HG02970 (cell line): ENCODE results near the gene GABRR1.
"Not testable (repeated sequence)": the region's sequence is repeated elsewhere in the genome, so short reads cannot be mapped to it uniquely, and the experiment has no call there.

Experiments
- ATAC-seq: cut with Tn5 transposase; IDR thresholded peaks from one replicate; pipeline ENCODE4 v1.9.1; 2021; ENCODE audit warnings: mild to moderate bottlenecking, moderate library complexity, moderate number of reproducible peaks; ENCODE audit not compliant: unreplicated experiment, low FRiP score

GABRR1 gene

DNA sequence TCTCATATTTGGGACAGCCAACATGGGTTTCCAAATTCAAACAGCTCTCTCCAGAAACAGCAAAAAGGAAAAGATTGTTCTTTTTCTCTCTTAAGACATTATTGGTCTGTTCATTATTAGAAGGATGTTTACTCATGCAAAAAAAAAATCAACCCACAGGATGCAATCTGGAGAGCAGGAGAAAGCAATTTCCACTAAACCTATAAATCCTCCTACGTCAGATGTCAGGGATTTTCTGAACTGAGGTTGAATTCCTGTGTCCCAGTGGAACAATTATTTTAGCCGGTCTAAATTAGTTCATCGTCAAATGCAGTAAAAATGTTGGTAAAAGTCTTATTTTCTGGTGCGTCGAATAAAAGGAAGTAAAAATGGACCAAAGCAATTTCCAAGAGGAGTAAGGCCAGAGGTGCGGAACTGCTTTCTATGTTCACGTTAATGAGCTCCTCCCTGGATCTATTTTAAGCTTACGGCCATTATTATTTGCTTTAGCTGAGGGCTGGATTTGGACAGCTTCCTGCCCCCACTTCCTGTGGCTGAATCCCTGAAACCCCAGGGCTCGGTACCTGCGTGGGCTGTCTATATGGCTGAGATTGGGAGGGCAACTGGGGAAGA, at the start of gene GABRR1:
Gene GABRR1, minus strand, starts transcription at position 60 of the 612 bp plus-strand sequence. Its CDS starts 36 bp downstream, at position 24.
- no peak for ATAC-seq

- ATAC-seq, result no peak
These were observed 47.1 kb upstream of the GABRR1 start for GRCh38 chr6:89264296-89264695.

DNA sequence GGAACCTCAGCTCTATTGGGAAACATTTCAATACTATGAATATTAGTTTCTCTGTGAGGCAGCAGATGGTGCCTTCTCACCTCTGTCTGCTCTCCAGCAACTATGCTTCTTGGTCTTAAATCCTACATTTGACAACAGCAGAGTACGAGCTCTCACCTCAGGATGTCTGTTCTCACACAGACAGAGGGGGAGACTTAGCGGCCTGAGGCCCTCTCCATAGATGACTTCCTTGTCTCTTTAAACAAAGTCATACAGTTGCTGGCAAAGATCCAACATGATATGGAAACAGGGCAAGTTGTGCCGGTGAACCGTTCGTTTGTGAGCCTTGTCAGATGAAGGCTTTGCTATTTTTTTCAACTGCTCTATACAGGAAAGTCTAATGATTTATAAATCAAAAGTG, 43.7 kb upstream of the GABRR1 start:
- no peak for ATAC-seq

DNA sequence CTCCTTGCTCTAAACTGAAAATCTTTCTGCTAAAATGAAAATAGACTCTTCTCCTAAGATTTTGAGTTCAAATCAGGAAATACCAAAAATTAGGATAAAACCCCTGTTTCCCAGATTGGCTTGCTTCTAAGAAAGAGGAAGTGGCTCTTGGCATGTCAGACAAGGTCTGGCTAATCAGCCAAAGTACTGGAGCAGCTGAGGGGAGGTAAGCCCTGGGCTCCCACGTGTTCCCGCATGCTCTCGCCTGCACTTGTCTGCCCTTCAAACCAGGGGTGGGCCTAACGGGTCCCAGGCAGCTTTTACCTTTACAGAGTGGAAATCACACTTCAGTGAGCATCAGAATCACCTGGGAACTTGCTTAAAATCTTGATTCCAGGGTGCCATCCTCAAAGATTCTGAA, 43.2 kb upstream of the GABRR1 start:
- no peak for ATAC-seq

- ATAC-seq, result no peak
These were observed 41.8 kb upstream of the GABRR1 start for GRCh38 chr6:89258912-89259311.

- no peak for ATAC-seq
These were observed 40.6 kb upstream of the GABRR1 start for GRCh38 chr6:89257781-89258180.

- ATAC-seq, result no peak
These were observed 40.2 kb upstream of the GABRR1 start for GRCh38 chr6:89257346-89257745.

DNA sequence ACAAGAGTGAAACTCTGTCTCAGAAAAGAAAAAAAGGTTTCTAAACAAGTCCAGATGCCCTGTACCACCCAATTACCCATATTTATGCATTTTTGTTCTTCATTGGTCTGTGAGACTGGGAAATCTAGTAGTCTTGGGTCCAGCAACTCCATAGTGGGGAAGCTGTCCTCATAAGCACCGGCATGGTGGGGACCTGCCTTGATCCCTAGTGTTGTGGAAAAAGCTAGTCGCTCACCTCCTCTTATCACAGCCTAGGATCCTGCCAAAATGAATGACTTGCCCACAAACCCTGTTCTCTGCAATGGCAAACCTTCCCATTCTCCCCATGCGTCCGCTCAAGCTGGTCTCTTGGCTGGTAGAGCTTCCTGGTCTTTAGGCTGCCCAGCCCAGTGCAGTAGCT, 38.3 kb upstream of the GABRR1 start:
- no peak for ATAC-seq

DNA sequence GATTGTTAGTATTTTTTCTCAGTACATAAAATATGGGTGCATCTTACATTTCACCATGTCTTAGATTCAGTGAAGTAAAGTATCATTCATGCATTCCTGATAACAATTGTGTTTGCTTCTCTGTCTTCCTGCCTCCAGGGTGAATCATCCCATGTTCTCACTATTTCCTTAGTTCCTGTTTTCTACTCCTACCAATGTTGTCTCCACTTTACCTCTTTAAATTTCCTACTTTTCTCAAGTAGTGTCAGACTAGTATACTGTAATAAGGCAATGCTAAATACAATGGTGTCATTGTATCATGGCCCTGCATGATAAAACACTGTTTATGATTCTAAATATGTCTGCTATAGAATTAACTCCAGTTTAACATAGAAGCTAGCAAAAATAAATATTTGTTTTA, 37.4 kb upstream of the GABRR1 start:
- ATAC-seq, result no peak

DNA sequence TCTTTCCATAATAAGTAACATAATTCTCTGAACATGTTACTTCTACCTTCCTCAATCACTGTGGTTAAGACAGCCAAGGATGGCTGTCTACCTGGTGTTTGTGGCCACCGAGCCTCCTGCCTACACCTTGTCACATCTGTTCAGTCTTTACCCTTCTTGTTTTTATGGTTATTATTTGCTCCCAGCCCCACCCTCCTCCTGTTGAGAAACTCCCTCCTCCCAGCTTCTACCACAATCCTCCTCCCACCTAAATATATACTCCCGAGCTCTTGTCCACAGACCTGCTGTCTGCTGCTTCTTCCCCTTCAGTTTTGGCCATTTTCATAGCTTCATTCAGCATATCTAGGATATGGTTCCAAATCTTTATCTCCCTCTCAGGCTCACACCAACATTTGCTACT, 35.7 kb upstream of the GABRR1 start:
- no peak for ATAC-seq

GRCh38 chr6:89251976-89252375, 34.8 kb upstream of the GABRR1 start:
- no peak for ATAC-seq

GRCh38 chr6:89251170-89251569, 34.0 kb upstream of the GABRR1 start:
- ATAC-seq, result no peak

DNA sequence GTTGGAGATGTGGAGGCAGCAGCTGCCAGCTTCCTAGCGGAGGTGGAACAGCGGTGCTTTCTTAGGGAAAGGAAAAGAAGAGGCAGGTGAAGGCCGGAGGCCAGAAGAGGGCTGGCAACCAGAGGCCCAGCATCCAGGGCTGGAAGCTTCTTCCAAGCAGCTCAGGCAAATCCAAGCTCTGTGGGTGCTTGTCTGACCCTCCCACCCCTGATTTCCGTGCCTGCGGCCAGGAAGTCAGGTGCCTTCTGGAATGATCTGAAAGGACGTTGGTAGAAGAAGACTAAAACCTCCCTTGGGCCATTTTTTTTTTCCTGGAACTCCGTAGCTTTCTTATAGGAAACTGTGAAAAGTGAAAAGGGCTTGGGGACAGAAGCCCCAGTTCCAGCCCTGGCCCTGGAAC, 33.1 kb upstream of the GABRR1 start:
- ATAC-seq, result no peak

- no peak for ATAC-seq
These were observed 27.3 kb upstream of the GABRR1 start for GRCh38 chr6:89244241-89244985.

- ATAC-seq, result no peak
These were observed 26.1 kb upstream of the GABRR1 start for GRCh38 chr6:89243331-89243629.

- ATAC-seq, result no peak
These were observed 25.6 kb upstream of the GABRR1 start for GRCh38 chr6:89242574-89243330.

DNA sequence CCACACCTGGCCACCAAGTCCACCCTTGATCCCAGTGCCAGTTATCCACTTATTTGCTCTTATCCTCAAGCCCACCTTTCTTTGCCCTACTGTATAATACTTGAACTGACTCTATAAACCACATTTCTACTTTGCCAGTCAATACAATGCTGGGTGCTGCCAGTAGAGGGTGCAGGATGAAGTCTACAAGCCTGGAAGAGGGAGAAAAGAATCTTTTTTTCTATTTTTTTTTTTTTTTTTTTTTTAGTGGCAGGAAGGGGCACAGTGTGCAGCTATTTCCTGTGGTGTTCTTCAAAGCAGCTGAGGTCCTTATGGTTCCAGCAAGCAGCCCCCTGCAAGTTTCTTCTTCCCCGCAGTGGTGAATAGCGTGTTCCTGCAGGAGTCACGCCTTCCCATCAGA, 22.2 kb upstream of the GABRR1 start:
- ATAC-seq, result no peak

DNA sequence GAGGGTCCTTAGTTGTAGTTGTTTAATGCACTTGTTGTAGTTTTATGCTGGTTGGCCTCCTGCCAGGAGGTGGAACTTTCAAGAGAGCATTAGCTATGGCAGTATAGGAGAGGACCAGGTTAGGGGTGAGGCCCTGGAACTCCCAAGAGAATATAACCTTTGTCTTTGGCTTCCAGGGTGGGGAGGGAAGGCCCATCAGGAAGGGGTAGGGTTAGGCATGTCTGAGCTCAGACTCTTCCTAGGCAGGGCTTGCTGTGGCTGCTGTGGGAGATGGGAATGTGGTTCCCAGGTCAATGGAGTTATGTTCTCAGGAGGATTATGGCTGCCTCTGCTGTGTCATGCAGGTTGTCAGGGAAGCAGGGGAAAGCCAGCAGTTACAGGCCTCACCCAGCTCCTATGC, 20.0 kb upstream of the GABRR1 start:
- ATAC-seq, result no peak

GRCh38 chr6:89233605-89234004, 16.4 kb upstream of the GABRR1 start:
- ATAC-seq, result not testable (repeated sequence)

- no peak for ATAC-seq
These were observed 5.5 kb upstream of the GABRR1 start for GRCh38 chr6:89222712-89223039.

GRCh38 chr6:89221971-89222711, 5.0 kb upstream of the GABRR1 start:
- no peak for ATAC-seq
